HG02588 (cell line): ENCODE results near the gene TAF13.
A peak's percentile ranks its signal among the peaks of the same experiment; 100 is the strongest.
"Not testable (repeated sequence)": the region's sequence is repeated elsewhere in the genome, so short reads cannot be mapped to it uniquely, and the experiment has no call there.

Experiments used
- ATAC-seq: cut with Tn5 transposase; IDR thresholded peaks from one replicate; pipeline ENCODE4 v1.9.1; 2021; ENCODE audit warnings: mild to moderate bottlenecking, moderate library complexity; ENCODE audit not compliant: unreplicated experiment

The TAF13 gene

GRCh38 chr1:109048335-109048734, 27.5 kb downstream of the TAF13 start:
- ATAC-seq = no peak

- ATAC-seq = no peak
These were observed 28.5 kb downstream of the TAF13 start for GRCh38 chr1:109047339-109047738.

GRCh38 chr1:109046671-109047070, 29.1 kb downstream of the TAF13 start:
- no peak for ATAC-seq

- no peak for ATAC-seq
These were observed 30.2 kb downstream of the TAF13 start for GRCh38 chr1:109045595-109045994.

- peak; percentile 96 for ATAC-seq
These were observed 34.0 kb downstream of the TAF13 start, which contains the start of gene WDR47 for GRCh38 chr1:109041621-109042468. WDR47 (minus strand) TSS chr1:109042102; CDS start chr1:109023512, 18,590 bp downstream.

- ATAC-seq = peak; percentile 24
These were observed 34.7 kb downstream of the TAF13 start for GRCh38 chr1:109040989-109041620.

GRCh38 chr1:109040627-109040988, 35.2 kb downstream of the TAF13 start:
- no peak for ATAC-seq

- ATAC-seq = no peak
These were observed 41.4 kb downstream of the TAF13 start for GRCh38 chr1:109034382-109034781.

GRCh38 chr1:109029493-109029892, 46.3 kb downstream of the TAF13 start:
- not testable (repeated sequence) for ATAC-seq

GRCh38 chr1:109027841-109028240, 48.0 kb downstream of the TAF13 start:
- no peak for ATAC-seq

GRCh38 chr1:109025694-109026093, 50.1 kb downstream of the TAF13 start:
- ATAC-seq = no peak

- ATAC-seq = no peak
These were observed 51.2 kb downstream of the TAF13 start for GRCh38 chr1:109024646-109025045.

- no peak for ATAC-seq
These were observed 55.0 kb downstream of the TAF13 start for GRCh38 chr1:109020693-109021257.

GRCh38 chr1:109017719-109018118, 58.1 kb downstream of the TAF13 start:
- not testable (repeated sequence) for ATAC-seq

GRCh38 chr1:109017134-109017533, 58.7 kb downstream of the TAF13 start:
- no peak for ATAC-seq
